BE2C (cell line): ENCODE results near the gene MRPS10.

ENCODE experiments used
- DNase-seq: peaks from one replicate; pipeline ENCODE4 v3.0.0-alpha.2; 2020
- H3K27me3 ChIP-seq: fragments of 250-450 bp; sonication (Bioruptor Pico); 2 replicates; pipeline ENCODE4 v1.5.1; 2020; ENCODE audit warnings: mild to moderate bottlenecking
- H3K36me3 ChIP-seq: fragments of 250-450 bp; sonication (Bioruptor Pico); 2 replicates; pipeline ENCODE4 v1.5.1; 2020; ENCODE audit warnings: mild to moderate bottlenecking
- H3K4me1 ChIP-seq: fragments of 250-450 bp; sonication (Bioruptor Pico); 2 replicates; pipeline ENCODE4 v1.5.1; 2020
- H3K4me3 ChIP-seq: 2 replicates; pipeline ENCODE4 v1.5.1; 2011; ENCODE audit warnings: low read depth, low read length
- H3K9me3 ChIP-seq: fragments of 250-450 bp; sonication (Bioruptor Pico); 2 replicates; pipeline ENCODE4 v1.5.1; 2020
- CTCF ChIP-seq: IDR thresholded peaks from 2 replicates; pipeline ENCODE4 v1.5.1; 2012; ENCODE audit warnings: mild to moderate bottlenecking, low read depth, low read length

The MRPS10 gene

GRCh38 chr6:42255050-42255449, 37.4 kb upstream of the MRPS10 start:
- TF ChIP-seq CTCF = no peak
- H3K9me3 ChIP-seq = no peaks in the 10 kb centered on the region
- H3K27me3 ChIP-seq = no peaks in the 10 kb centered on the region
- no peak overlapping the region for H3K4me3 ChIP-seq
- H3K36me3 ChIP-seq = peaks cover 11% of the 10 kb centered on the region
- H3K4me1 ChIP-seq = peaks cover 23% of the 10 kb centered on the region
- DNase-seq = no peak

GRCh38 chr6:42254505-42254904, 36.8 kb upstream of the MRPS10 start:
- Histone ChIP-seq H3K9me3 (no peaks in the 10 kb centered on the region), H3K27me3 (no peaks in the 10 kb centered on the region), H3K36me3 (peaks cover 11% of the 10 kb centered on the region), H3K4me3 (no peak overlapping the region), H3K4me1 (peaks cover 22% of the 10 kb centered on the region)
- DNase-seq = no peak
- no peak for TF ChIP-seq CTCF

- Histone ChIP-seq H3K4me1 (peaks cover 22% of the 10 kb centered on the region), H3K9me3 (no peaks in the 10 kb centered on the region), H3K4me3 (no peak overlapping the region), H3K36me3 (peaks cover 7% of the 10 kb centered on the region), H3K27me3 (no peaks in the 10 kb centered on the region)
- no peak for TF ChIP-seq CTCF
- DNase-seq = peak; percentile 83
Observed at GRCh38 chr6:42251911-42252637, 34.4 kb upstream of the MRPS10 start.

- no peak for DNase-seq
- no peaks in the 10 kb centered on the region for H3K27me3 ChIP-seq
- no peak for TF ChIP-seq CTCF
- no peaks in the 10 kb centered on the region for H3K9me3 ChIP-seq
- peaks cover 7% of the 10 kb centered on the region for H3K36me3 ChIP-seq
- H3K4me1 ChIP-seq = peaks cover 22% of the 10 kb centered on the region
- no peak overlapping the region for H3K4me3 ChIP-seq
Observed at GRCh38 chr6:42251500-42251899, 33.8 kb upstream of the MRPS10 start.

GRCh38 chr6:42250274-42250931, 32.7 kb upstream of the MRPS10 start:
- peaks cover 22% of the 10 kb centered on the region for H3K4me1 ChIP-seq
- H3K36me3 ChIP-seq = peaks cover 7% of the 10 kb centered on the region
- H3K4me3 ChIP-seq = no peak overlapping the region
- no peak for DNase-seq
- no peaks in the 10 kb centered on the region for H3K9me3 ChIP-seq
- H3K27me3 ChIP-seq = no peaks in the 10 kb centered on the region
- TF ChIP-seq CTCF = no peak

- DNase-seq = no peak
- H3K4me3 ChIP-seq = no peak overlapping the region
- TF ChIP-seq CTCF = no peak
- peaks cover 2% of the 10 kb centered on the region for H3K36me3 ChIP-seq
- H3K27me3 ChIP-seq = no peaks in the 10 kb centered on the region
- no peaks in the 10 kb centered on the region for H3K9me3 ChIP-seq
- H3K4me1 ChIP-seq = peaks cover 22% of the 10 kb centered on the region
Observed at GRCh38 chr6:42249279-42249678, 31.6 kb upstream of the MRPS10 start.
